ENCODE measurements around the gene MAP2K7. TPM values are rescaled to one million over a fixed set of nuclear protein-coding genes. Genes with fewer than 3 reads are reported as not detected.

The MAP2K7 gene
- total RNA-seq, 6 experiments from 2014 or later = 9.7 to 22.1 (median 15.6) TPM

- WGBS (ENCODE audit: insufficient coverage, low coverage, low lambda C conversion rate, missing lambda C conversion rate) = 95% methylated on average over 16 of the region's 16 CpGs
- no peaks in the 10 kb centered on the region for H3K36me3 ChIP-seq
- intact Hi-C loops (cut with DNase I) = no loop called here
- no peak for TF ChIP-seq CTCF (IDR thresholded peaks at IDR 0.05)
- TF ChIP-seq POLR2A (IDR thresholded peaks at IDR 0.05) = no peak
- peaks cover 0 to 21% (median 11%) of the 10 kb centered on the region in 4 donors for H3K4me1 ChIP-seq
- ATAC-seq = no peak
- no peaks in the 10 kb centered on the region for H3K27me3 ChIP-seq
- H3K4me3 ChIP-seq = no peak overlapping the region
- no peak overlapping the region for H3K27ac ChIP-seq
- no peak for DNase-seq
- H3K9me3 ChIP-seq = no peaks in the 10 kb centered on the region
Observed at GRCh38 chr19:7898967-7899366, 4.7 kb upstream of the MAP2K7 start.

GRCh38 chr19:7899751-7900378, 3.8 kb upstream of the MAP2K7 start:
- H3K36me3 ChIP-seq = no peaks in the 10 kb centered on the region
- H3K27me3 ChIP-seq = no peaks in the 10 kb centered on the region
- ATAC-seq (no peak), DNase-seq (no peak)
- H3K9me3 ChIP-seq = no peaks in the 10 kb centered on the region
- 100% methylated on average over 6 of the region's 34 CpGs for WGBS (ENCODE audit: insufficient coverage, low coverage, low lambda C conversion rate, missing lambda C conversion rate)
- H3K27ac ChIP-seq = no peak overlapping the region
- no peak for TF ChIP-seq POLR2A (IDR thresholded peaks at IDR 0.05)
- TF ChIP-seq CTCF (IDR thresholded peaks at IDR 0.05) = no peak
- peaks cover 0 to 26% (median 11%) of the 10 kb centered on the region in 4 donors for H3K4me1 ChIP-seq
- intact Hi-C loops (cut with DNase I) = loop anchor here in 1 of 2 donors (10.0 kb wide), 1 partner anchor 45 kb away; no protein-coding TSS in a partner anchor
- no peak overlapping the region for H3K4me3 ChIP-seq

GRCh38 chr19:7900401-7900870, 3.2 kb upstream of the MAP2K7 start:
- intact Hi-C loops (cut with DNase I) = loop anchor here in 1 of 2 donors (10.0 kb wide), 1 partner anchor 46 kb away; no protein-coding TSS in a partner anchor
- DNase-seq (no peak), ATAC-seq (no peak)
- Histone ChIP-seq H3K4me3 (no peak overlapping the region), H3K36me3 (no peaks in the 10 kb centered on the region), H3K4me1 (peaks cover 0 to 31% (median 11%) of the 10 kb centered on the region in 4 donors), H3K27ac (no peak overlapping the region), H3K9me3 (no peaks in the 10 kb centered on the region), H3K27me3 (no peaks in the 10 kb centered on the region)
- WGBS (ENCODE audit: insufficient coverage, low coverage, low lambda C conversion rate, missing lambda C conversion rate) = 100% methylated on average over 2 of the region's 21 CpGs
- no peak for TF ChIP-seq CTCF (IDR thresholded peaks at IDR 0.05)
- no peak for TF ChIP-seq POLR2A (IDR thresholded peaks at IDR 0.05)

GRCh38 chr19:7900931-7901330, 2.7 kb upstream of the MAP2K7 start:
- TF ChIP-seq CTCF (IDR thresholded peaks at IDR 0.05) (no peak), POLR2A (IDR thresholded peaks at IDR 0.05) (no peak)
- H3K9me3 ChIP-seq = no peaks in the 10 kb centered on the region
- H3K36me3 ChIP-seq = no peaks in the 10 kb centered on the region
- no peak for DNase-seq
- ATAC-seq = no peak
- intact Hi-C loops (cut with DNase I) = loop anchor here in 1 of 2 donors (10.0 kb wide), 1 partner anchor 46 kb away; no protein-coding TSS in a partner anchor
- H3K27me3 ChIP-seq = no peaks in the 10 kb centered on the region
- H3K4me1 ChIP-seq = peaks cover 0 to 31% (median 11%) of the 10 kb centered on the region in 4 donors
- H3K4me3 ChIP-seq = no peak overlapping the region
- no peak overlapping the region for H3K27ac ChIP-seq
- WGBS (ENCODE audit: insufficient coverage, low coverage, low lambda C conversion rate, missing lambda C conversion rate) = 92% methylated on average over 2 of the region's 3 CpGs
